Thyroid gland (tissue), 4 donors: ENCODE measurements around the gene ACADL.

Experiments used
- POLR2A ChIP-seq, 2 donors: fragments of 450-650 bp; IDR thresholded peaks; one replicate each; pipeline ENCODE4 v1.6.1; 2017; ENCODE audit warnings: antibody characterized with exemption in 2 of 2, mild to moderate bottlenecking in 2 of 2, moderate library complexity in 1 of 2
- TF ChIP-seq, protein P1 (sequence below), 6 experiments: fragments of 200-600 bp in 3 of 6; fragments of 450-650 bp in 3 of 6; sonication (generic) in 3 of 6; IDR thresholded peaks; one replicate each; pipeline ENCODE4 v1.5.1; 2016 to 2019; ENCODE audit warnings: antibody characterized with exemption in 6 of 6, mild to moderate bottlenecking in 2 of 6, inconsistent platforms in 1 of 6, moderate library complexity in 1 of 6

- no peak for TF ChIP-seq POLR2A (IDR thresholded peaks at IDR 0.05)
- TF ChIP-seq, protein P1, sequence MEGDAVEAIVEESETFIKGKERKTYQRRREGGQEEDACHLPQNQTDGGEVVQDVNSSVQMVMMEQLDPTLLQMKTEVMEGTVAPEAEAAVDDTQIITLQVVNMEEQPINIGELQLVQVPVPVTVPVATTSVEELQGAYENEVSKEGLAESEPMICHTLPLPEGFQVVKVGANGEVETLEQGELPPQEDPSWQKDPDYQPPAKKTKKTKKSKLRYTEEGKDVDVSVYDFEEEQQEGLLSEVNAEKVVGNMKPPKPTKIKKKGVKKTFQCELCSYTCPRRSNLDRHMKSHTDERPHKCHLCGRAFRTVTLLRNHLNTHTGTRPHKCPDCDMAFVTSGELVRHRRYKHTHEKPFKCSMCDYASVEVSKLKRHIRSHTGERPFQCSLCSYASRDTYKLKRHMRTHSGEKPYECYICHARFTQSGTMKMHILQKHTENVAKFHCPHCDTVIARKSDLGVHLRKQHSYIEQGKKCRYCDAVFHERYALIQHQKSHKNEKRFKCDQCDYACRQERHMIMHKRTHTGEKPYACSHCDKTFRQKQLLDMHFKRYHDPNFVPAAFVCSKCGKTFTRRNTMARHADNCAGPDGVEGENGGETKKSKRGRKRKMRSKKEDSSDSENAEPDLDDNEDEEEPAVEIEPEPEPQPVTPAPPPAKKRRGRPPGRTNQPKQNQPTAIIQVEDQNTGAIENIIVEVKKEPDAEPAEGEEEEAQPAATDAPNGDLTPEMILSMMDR (IDR thresholded peaks at IDR 0.05), result no peak
Measured at GRCh38 chr2:210189452-210190138, 35.7 kb downstream of the ACADL start.
